ENCODE measurements around the gene POLR2E. TPM values are rescaled to one million over a fixed set of nuclear protein-coding genes. Genes with fewer than 3 reads are reported as not detected.

The POLR2E gene
- total RNA-seq, 2 donors from 2014 or later: 152 to 169 TPM

GRCh38 chr19:1076951-1077350 lies 18.2 kb downstream of the POLR2E start:
- no peaks in the 10 kb centered on the region for H3K4me1 ChIP-seq (replicated peaks)
- H3K4me3 ChIP-seq: peak overlapping the region; percentile 9 to 13
- 44% methylated on average over 16 of the region's 16 CpGs for WGBS
- H3K36me3 ChIP-seq: no peaks in the 10 kb centered on the region
- no peak overlapping the region for H3K27ac ChIP-seq
- no peaks in the 10 kb centered on the region for H3K9me3 ChIP-seq
- intact Hi-C loops (cut with DNase I): no loop called here
- DNase-seq (ENCODE audit: low spot score): no peak
- TF ChIP-seq POLR2A (IDR thresholded peaks at IDR 0.05): no peak
- no peak for TF ChIP-seq CTCF (IDR thresholded peaks at IDR 0.05)
- TF ChIP-seq POLR2AphosphoS5 (IDR thresholded peaks at IDR 0.05): peak; percentile 13
- H3K27me3 ChIP-seq (replicated peaks; ENCODE audit: insufficient read depth): no peaks in the 10 kb centered on the region

GRCh38 chr19:1076046-1076386 lies 19.2 kb downstream of the POLR2E start:
- no peak overlapping the region for H3K4me3 ChIP-seq
- H3K36me3 ChIP-seq: no peaks in the 10 kb centered on the region
- no peaks in the 10 kb centered on the region for H3K4me1 ChIP-seq (replicated peaks)
- 91% methylated on average over 4 of the region's 4 CpGs for WGBS
- no peaks in the 10 kb centered on the region for H3K9me3 ChIP-seq
- no peak for TF ChIP-seq POLR2AphosphoS5 (IDR thresholded peaks at IDR 0.05)
- no peak for TF ChIP-seq POLR2A (IDR thresholded peaks at IDR 0.05)
- TF ChIP-seq CTCF (IDR thresholded peaks at IDR 0.05): no peak
- intact Hi-C loops (cut with DNase I): no loop called here
- H3K27ac ChIP-seq: peak overlapping the region in 1 of 2 donors; percentile 11
- DNase-seq (ENCODE audit: low spot score): no peak
- peaks cover 4% of the 10 kb centered on the region for H3K27me3 ChIP-seq (replicated peaks; ENCODE audit: insufficient read depth)

DNA sequence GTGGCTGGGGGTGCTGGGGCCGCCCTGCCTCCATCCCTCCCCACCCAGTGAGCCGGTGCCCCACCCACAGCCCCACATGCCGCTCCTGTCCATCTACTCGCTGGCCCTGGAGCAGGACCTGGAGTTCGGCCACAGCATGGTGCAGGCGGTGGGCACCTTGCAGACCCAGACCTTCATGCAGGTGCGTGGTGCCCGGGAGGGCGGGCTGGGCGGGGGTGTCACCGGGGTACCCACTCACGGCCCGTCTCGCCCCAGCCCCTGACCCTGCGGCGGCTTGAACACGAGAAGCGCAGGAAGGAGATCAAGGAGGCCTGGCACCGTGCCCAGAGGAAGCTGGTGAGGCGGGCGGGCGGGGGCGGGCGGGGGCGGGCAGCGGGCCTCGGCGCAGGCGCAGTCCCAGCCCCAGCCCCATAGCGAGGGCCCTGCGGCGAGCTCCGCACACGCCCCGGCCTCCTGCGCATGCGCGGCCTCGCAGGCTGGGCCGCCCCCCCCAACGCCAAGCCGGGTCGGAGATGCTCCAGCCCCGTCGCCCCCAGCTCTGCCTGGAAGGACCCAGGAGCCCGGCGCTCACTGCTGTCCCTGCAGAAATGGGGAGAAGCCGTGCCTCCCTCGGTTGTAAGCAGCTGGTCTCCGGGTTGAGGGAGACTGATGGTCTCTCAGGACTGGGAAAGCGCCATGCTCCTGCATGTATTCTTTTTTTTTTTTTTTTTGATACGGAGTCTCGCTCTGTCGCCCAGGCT lies 20.5 kb downstream of the POLR2E start:
- peak overlapping the region in 1 of 2 donors; percentile 12 for H3K4me3 ChIP-seq
- 55% methylated on average over 50 of the region's 54 CpGs for WGBS
- intact Hi-C loops (cut with DNase I): no loop called here
- no peaks in the 10 kb centered on the region for H3K4me1 ChIP-seq (replicated peaks)
- H3K36me3 ChIP-seq: no peaks in the 10 kb centered on the region
- H3K9me3 ChIP-seq: no peaks in the 10 kb centered on the region
- no peak for TF ChIP-seq POLR2AphosphoS5 (IDR thresholded peaks at IDR 0.05)
- TF ChIP-seq CTCF (IDR thresholded peaks at IDR 0.05): no peak
- TF ChIP-seq POLR2A (IDR thresholded peaks at IDR 0.05): no peak
- peak; percentile 74 for DNase-seq (ENCODE audit: low spot score)
- H3K27ac ChIP-seq: peak overlapping the region in 1 of 2 donors; percentile 11
- peaks cover 9% of the 10 kb centered on the region for H3K27me3 ChIP-seq (replicated peaks; ENCODE audit: insufficient read depth)

GRCh38 chr19:1073956-1074517 lies 21.1 kb downstream of the POLR2E start:
- Histone ChIP-seq H3K9me3 (no peaks in the 10 kb centered on the region), H3K27ac (no peak overlapping the region), H3K36me3 (no peaks in the 10 kb centered on the region), H3K27me3 (replicated peaks; ENCODE audit: insufficient read depth) (peaks cover 11% of the 10 kb centered on the region), H3K4me3 (no peak overlapping the region), H3K4me1 (replicated peaks) (no peaks in the 10 kb centered on the region)
- intact Hi-C loops (cut with DNase I): no loop called here
- no peak for TF ChIP-seq CTCF (IDR thresholded peaks at IDR 0.05)
- no peak for TF ChIP-seq POLR2AphosphoS5 (IDR thresholded peaks at IDR 0.05)
- TF ChIP-seq POLR2A (IDR thresholded peaks at IDR 0.05): no peak
- 73% methylated on average over 26 of the region's 28 CpGs for WGBS
- no peak for DNase-seq (ENCODE audit: low spot score)

Measured in prostate gland (tissue), 2 donors.